SK-N-SH treated with all-trans-retinoic acid at 6 μM for 48 hours (cell line): ENCODE data around the gene ABLIM1.

Experiments used
- ATAC-seq: fragments of 200-7000 bp; cut with Tn5 transposase; 3 replicates; pipeline ENCODE4 v1.9.1; 2020; ENCODE audit warnings: mild to moderate bottlenecking, moderate library complexity
- ARNTL ChIP-seq: fragments of 450-650 bp; formaldehyde crosslinking; IDR thresholded peaks from 2 replicates; pipeline ENCODE4 v1.5.0; 2020; ENCODE audit warnings: low read depth, mild to moderate bottlenecking, moderate library complexity, borderline replicate concordance
- BACH2 ChIP-seq: fragments of 250-450 bp; sonication (Bioruptor Pico); IDR thresholded peaks from 2 replicates; pipeline ENCODE4 v1.9.0; 2021; ENCODE audit warnings: mild to moderate bottlenecking, borderline replicate concordance
- CREB5 ChIP-seq: fragments of 250-450 bp; sonication (Bioruptor Pico); IDR thresholded peaks from 2 replicates; pipeline ENCODE4 v1.5.1; 2020; ENCODE audit warnings: low read depth, mild to moderate bottlenecking, moderate library complexity
- CSDC2 ChIP-seq: fragments of 250-450 bp; sonication (Bioruptor Pico); IDR thresholded peaks from 2 replicates; pipeline ENCODE4 v1.5.0; 2020; ENCODE audit warnings: mild to moderate bottlenecking, moderate library complexity
- ESRRG ChIP-seq: fragments of 250-450 bp; sonication (Bioruptor Pico); IDR thresholded peaks from 2 replicates; pipeline ENCODE4 v1.6.1; 2021; ENCODE audit warnings: mild to moderate bottlenecking
- GLIS3 ChIP-seq: fragments of 250-450 bp; sonication (Bioruptor Pico); IDR thresholded peaks from 2 replicates; pipeline ENCODE4 v1.5.0; 2020; ENCODE audit warnings: mild to moderate bottlenecking, moderate library complexity
- ISL1 ChIP-seq: fragments of 250-450 bp; sonication (Bioruptor Pico); IDR thresholded peaks from 2 replicates; pipeline ENCODE4 v2.1.2; 2022; ENCODE audit warnings: mild to moderate bottlenecking, moderate library complexity
- PATZ1 ChIP-seq: fragments of 250-450 bp; sonication (Bioruptor Pico); IDR thresholded peaks from 2 replicates; pipeline ENCODE4 v1.8.0; 2020; ENCODE audit warnings: mild to moderate bottlenecking, moderate library complexity, borderline replicate concordance
- PPARA ChIP-seq: fragments of 250-450 bp; sonication (Bioruptor Pico); IDR thresholded peaks from 2 replicates; pipeline ENCODE4 v1.5.0; 2020; ENCODE audit warnings: mild to moderate bottlenecking, borderline replicate concordance
- RARB ChIP-seq: fragments of 250-450 bp; sonication (Bioruptor Pico); IDR thresholded peaks from 2 replicates; pipeline ENCODE4 v1.8.0; 2021; ENCODE audit warnings: mild to moderate bottlenecking, moderate library complexity
- SNAI2 ChIP-seq: fragments of 250-450 bp; sonication (Bioruptor Pico); IDR thresholded peaks from 2 replicates; pipeline ENCODE4 v1.5.0; 2020; ENCODE audit warnings: mild to moderate bottlenecking, moderate library complexity
- TCF4 ChIP-seq: fragments of 250-450 bp; sonication (Bioruptor Pico); IDR thresholded peaks from 2 replicates; pipeline ENCODE4 v1.8.0; 2021; ENCODE audit warnings: mild to moderate bottlenecking, moderate library complexity, borderline replicate concordance
- TOX ChIP-seq: fragments of 250-450 bp; sonication (Bioruptor Pico); IDR thresholded peaks from 2 replicates; pipeline ENCODE4 v1.8.0; 2021; ENCODE audit warnings: mild to moderate bottlenecking, moderate library complexity, borderline replicate concordance
- TSHZ2 ChIP-seq: fragments of 250-450 bp; sonication (Bioruptor Pico); IDR thresholded peaks from 2 replicates; pipeline ENCODE4 v1.5.0; 2020; ENCODE audit warnings: mild to moderate bottlenecking, moderate library complexity
- ZC3H10 ChIP-seq: fragments of 250-450 bp; sonication (Bioruptor Pico); IDR thresholded peaks from 2 replicates; pipeline ENCODE4 v1.5.1; 2021; ENCODE audit warnings: mild to moderate bottlenecking, moderate library complexity
- ZFP30 ChIP-seq: fragments of 450-650 bp; formaldehyde crosslinking; IDR thresholded peaks from 2 replicates; pipeline ENCODE4 v1.5.0; 2022; ENCODE audit warnings: mild to moderate bottlenecking, moderate library complexity
- ZNF565 ChIP-seq: fragments of 450-650 bp; formaldehyde crosslinking; conservative IDR thresholded peaks from 2 replicates; pipeline ENCODE4 v1.5.0; 2020; ENCODE audit warnings: low read depth, mild to moderate bottlenecking, moderate library complexity
- ZNF70 ChIP-seq: fragments of 450-650 bp; formaldehyde crosslinking; IDR thresholded peaks from 2 replicates; pipeline ENCODE4 v1.5.0; 2020; ENCODE audit warnings: mild to moderate bottlenecking, moderate library complexity
- ZNF8 ChIP-seq: fragments of 450-650 bp; formaldehyde crosslinking; IDR thresholded peaks from 2 replicates; pipeline ENCODE4 v1.5.0; 2020; ENCODE audit warnings: mild to moderate bottlenecking, moderate library complexity
- TF ChIP-seq, protein P1 (sequence below): fragments of 250-450 bp; sonication (Bioruptor Pico); IDR thresholded peaks from 2 replicates; pipeline ENCODE4 v1.8.0; 2021; ENCODE audit warnings: low read depth, mild to moderate bottlenecking, moderate library complexity, borderline replicate concordance

The ABLIM1 gene

GRCh38 chr10:114541081-114541796 is 116.8 kb downstream of the ABLIM1 start (continued):
- TF ChIP-seq ARNTL (CRISPR knock-in tag) (no peak), RARB (CRISPR knock-in tag) (no peak)

DNA sequence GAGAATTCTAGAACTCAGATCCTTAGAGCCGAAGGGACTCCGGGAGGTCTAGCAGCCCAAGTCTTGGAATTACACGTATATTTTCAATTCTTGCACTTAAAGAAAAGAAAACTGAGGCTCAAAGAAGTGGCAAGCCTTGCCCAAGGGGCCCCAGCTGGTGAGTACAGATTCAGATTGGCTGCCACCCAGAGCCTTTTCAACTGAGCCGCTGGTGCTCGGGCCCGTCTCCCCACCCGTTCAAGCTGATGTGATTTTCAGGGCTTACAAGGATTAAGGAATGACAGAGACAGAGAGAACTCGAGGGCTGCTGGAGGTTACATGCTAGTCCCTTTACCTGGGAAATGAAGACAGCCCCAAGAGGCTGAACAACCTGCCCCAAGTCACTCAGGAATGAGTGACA is 117.8 kb downstream of the ABLIM1 start:
- no peak for ATAC-seq
- TF ChIP-seq SNAI2 (CRISPR knock-in tag) = no peak
- TF ChIP-seq, protein P1, sequence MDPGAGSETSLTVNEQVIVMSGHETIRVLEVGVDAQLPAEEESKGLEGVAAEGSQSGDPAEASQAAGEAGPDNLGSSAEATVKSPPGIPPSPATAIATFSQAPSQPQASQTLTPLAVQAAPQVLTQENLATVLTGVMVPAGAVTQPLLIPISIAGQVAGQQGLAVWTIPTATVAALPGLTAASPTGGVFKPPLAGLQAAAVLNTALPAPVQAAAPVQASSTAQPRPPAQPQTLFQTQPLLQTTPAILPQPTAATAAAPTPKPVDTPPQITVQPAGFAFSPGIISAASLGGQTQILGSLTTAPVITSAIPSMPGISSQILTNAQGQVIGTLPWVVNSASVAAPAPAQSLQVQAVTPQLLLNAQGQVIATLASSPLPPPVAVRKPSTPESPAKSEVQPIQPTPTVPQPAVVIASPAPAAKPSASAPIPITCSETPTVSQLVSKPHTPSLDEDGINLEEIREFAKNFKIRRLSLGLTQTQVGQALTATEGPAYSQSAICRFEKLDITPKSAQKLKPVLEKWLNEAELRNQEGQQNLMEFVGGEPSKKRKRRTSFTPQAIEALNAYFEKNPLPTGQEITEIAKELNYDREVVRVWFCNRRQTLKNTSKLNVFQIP (CRISPR knock-in tag) = no peak
- TF ChIP-seq GLIS3 (CRISPR knock-in tag) = no peak
- no peak for TF ChIP-seq CSDC2 (CRISPR knock-in tag)
- TF ChIP-seq PPARA (CRISPR knock-in tag) = no peak
- TF ChIP-seq TOX (CRISPR knock-in tag) = no peak
- no peak for TF ChIP-seq ZNF565 (CRISPR knock-in tag)
- TF ChIP-seq CREB5 (CRISPR knock-in tag) = no peak
- no peak for TF ChIP-seq ZFP30
- no peak for TF ChIP-seq BACH2 (CRISPR knock-in tag)
- TF ChIP-seq RARB (CRISPR knock-in tag) = no peak
- TF ChIP-seq PATZ1 (CRISPR knock-in tag) = no peak
- no peak for TF ChIP-seq ZC3H10 (CRISPR knock-in tag)
- TF ChIP-seq ZNF70 (CRISPR knock-in tag) = no peak
- TF ChIP-seq TCF4 = no peak
- TF ChIP-seq TSHZ2 (CRISPR knock-in tag) = no peak
- TF ChIP-seq ARNTL (CRISPR knock-in tag) = no peak
- no peak for TF ChIP-seq ISL1 (CRISPR knock-in tag)
- no peak for TF ChIP-seq ZNF8 (CRISPR knock-in tag)
- no peak for TF ChIP-seq ESRRG (CRISPR knock-in tag)

GRCh38 chr10:114539623-114540022 is 118.5 kb downstream of the ABLIM1 start:
- no peak for TF ChIP-seq ZFP30
- no peak for TF ChIP-seq CSDC2 (CRISPR knock-in tag)
- TF ChIP-seq SNAI2 (CRISPR knock-in tag) = no peak
- TF ChIP-seq, protein P1 (CRISPR knock-in tag) = no peak
- no peak for TF ChIP-seq ZNF8 (CRISPR knock-in tag)
- TF ChIP-seq PPARA (CRISPR knock-in tag) = no peak
- TF ChIP-seq PATZ1 (CRISPR knock-in tag) = no peak
- no peak for TF ChIP-seq TSHZ2 (CRISPR knock-in tag)
- TF ChIP-seq ISL1 (CRISPR knock-in tag) = no peak
- TF ChIP-seq ZNF70 (CRISPR knock-in tag) = no peak
- no peak for TF ChIP-seq GLIS3 (CRISPR knock-in tag)
- no peak for ATAC-seq
